H1 (cell line): ENCODE results near the gene TUT4. TPM values are rescaled to one million over a fixed set of nuclear protein-coding genes. Genes with fewer than 3 reads are reported as not detected.

Experiments used
- KDM1A ChIP-seq: fragments of 200-600, 300-600 bp; sonication (generic); IDR thresholded peaks from 2 replicates; pipeline ENCODE4 v1.7.1; 2016; ENCODE audit warnings: mild to moderate bottlenecking, low read length, borderline replicate concordance
- polyA plus RNA-seq, 7 experiments: library from polyadenylated mRNA; depleted of rRNA in 3 of 7; stranded (reverse) in 5 of 7; unstranded in 2 of 7; fragments of >200 nt in 5 of 7; fragments of 200-250 nt in 2 of 7; gene quantifications; 1 replicate in 5 of 7; 2 replicates in 1 of 7; 4 replicates in 1 of 7; pipeline versions ENCODE4 v1.2.1 to v1.2.3, GENCODE V29; 2011 to 2013; ENCODE audit warnings: missing spikeins in 2 of 7, mixed read lengths in 2 of 7
- total RNA-seq: library from RNA; stranded (reverse); fragmentation: NEBNext Ultra II Directional; extraction: Animal tissue kit (Norgen Biotek cat#: 25700); gene quantifications from 2 replicates; pipeline ENCODE4 v1.2.1, GENCODE V29; 2021
- TF ChIP-seq, protein P1 (sequence below): fragments of 300-600 bp; sonication (generic); IDR thresholded peaks from 2 replicates; pipeline ENCODE4 v1.7.1; 2012; ENCODE audit warnings: low read length, moderate library complexity, mild to moderate bottlenecking, inconsistent platforms; ENCODE audit not compliant: insufficient replicate concordance

TUT4 gene
- total and polyA plus RNA-seq, 2 of the 8 experiments (the other 6 are each of a cell fraction or from before 2014, with no cell fraction given) = 54.5 to 63.3 TPM

DNA sequence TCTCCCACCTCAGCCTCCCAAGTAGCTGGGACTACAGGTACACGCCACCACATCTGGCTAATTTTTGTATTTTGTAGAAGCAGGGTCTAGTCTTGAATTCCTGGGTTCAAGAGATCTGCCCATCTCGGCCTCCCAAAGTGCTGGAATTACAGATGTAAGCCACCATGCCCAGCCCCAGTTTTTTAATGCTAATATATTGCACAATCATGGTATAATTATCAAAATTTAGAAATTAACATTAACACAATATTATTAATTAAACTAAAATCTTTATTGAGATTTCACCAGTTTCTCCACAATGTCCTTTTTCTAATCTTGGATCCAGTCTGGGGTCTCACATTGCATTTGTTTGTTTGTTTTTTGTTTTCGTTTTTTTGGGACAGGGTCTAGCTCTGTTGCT, 27.4 kb upstream of the TUT4 start (continued):
- TF ChIP-seq, protein P1, sequence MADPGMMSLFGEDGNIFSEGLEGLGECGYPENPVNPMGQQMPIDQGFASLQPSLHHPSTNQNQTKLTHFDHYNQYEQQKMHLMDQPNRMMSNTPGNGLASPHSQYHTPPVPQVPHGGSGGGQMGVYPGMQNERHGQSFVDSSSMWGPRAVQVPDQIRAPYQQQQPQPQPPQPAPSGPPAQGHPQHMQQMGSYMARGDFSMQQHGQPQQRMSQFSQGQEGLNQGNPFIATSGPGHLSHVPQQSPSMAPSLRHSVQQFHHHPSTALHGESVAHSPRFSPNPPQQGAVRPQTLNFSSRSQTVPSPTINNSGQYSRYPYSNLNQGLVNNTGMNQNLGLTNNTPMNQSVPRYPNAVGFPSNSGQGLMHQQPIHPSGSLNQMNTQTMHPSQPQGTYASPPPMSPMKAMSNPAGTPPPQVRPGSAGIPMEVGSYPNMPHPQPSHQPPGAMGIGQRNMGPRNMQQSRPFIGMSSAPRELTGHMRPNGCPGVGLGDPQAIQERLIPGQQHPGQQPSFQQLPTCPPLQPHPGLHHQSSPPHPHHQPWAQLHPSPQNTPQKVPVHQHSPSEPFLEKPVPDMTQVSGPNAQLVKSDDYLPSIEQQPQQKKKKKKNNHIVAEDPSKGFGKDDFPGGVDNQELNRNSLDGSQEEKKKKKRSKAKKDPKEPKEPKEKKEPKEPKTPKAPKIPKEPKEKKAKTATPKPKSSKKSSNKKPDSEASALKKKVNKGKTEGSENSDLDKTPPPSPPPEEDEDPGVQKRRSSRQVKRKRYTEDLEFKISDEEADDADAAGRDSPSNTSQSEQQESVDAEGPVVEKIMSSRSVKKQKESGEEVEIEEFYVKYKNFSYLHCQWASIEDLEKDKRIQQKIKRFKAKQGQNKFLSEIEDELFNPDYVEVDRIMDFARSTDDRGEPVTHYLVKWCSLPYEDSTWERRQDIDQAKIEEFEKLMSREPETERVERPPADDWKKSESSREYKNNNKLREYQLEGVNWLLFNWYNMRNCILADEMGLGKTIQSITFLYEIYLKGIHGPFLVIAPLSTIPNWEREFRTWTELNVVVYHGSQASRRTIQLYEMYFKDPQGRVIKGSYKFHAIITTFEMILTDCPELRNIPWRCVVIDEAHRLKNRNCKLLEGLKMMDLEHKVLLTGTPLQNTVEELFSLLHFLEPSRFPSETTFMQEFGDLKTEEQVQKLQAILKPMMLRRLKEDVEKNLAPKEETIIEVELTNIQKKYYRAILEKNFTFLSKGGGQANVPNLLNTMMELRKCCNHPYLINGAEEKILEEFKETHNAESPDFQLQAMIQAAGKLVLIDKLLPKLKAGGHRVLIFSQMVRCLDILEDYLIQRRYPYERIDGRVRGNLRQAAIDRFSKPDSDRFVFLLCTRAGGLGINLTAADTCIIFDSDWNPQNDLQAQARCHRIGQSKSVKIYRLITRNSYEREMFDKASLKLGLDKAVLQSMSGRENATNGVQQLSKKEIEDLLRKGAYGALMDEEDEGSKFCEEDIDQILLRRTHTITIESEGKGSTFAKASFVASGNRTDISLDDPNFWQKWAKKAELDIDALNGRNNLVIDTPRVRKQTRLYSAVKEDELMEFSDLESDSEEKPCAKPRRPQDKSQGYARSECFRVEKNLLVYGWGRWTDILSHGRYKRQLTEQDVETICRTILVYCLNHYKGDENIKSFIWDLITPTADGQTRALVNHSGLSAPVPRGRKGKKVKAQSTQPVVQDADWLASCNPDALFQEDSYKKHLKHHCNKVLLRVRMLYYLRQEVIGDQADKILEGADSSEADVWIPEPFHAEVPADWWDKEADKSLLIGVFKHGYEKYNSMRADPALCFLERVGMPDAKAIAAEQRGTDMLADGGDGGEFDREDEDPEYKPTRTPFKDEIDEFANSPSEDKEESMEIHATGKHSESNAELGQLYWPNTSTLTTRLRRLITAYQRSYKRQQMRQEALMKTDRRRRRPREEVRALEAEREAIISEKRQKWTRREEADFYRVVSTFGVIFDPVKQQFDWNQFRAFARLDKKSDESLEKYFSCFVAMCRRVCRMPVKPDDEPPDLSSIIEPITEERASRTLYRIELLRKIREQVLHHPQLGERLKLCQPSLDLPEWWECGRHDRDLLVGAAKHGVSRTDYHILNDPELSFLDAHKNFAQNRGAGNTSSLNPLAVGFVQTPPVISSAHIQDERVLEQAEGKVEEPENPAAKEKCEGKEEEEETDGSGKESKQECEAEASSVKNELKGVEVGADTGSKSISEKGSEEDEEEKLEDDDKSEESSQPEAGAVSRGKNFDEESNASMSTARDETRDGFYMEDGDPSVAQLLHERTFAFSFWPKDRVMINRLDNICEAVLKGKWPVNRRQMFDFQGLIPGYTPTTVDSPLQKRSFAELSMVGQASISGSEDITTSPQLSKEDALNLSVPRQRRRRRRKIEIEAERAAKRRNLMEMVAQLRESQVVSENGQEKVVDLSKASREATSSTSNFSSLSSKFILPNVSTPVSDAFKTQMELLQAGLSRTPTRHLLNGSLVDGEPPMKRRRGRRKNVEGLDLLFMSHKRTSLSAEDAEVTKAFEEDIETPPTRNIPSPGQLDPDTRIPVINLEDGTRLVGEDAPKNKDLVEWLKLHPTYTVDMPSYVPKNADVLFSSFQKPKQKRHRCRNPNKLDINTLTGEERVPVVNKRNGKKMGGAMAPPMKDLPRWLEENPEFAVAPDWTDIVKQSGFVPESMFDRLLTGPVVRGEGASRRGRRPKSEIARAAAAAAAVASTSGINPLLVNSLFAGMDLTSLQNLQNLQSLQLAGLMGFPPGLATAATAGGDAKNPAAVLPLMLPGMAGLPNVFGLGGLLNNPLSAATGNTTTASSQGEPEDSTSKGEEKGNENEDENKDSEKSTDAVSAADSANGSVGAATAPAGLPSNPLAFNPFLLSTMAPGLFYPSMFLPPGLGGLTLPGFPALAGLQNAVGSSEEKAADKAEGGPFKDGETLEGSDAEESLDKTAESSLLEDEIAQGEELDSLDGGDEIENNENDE = no peak
- no peak for TF ChIP-seq KDM1A
